Fibroblast of skin of left biceps (primary cell): Measurements from ENCODE around the gene HDAC4.

ENCODE experiments used
- DNase-seq, 2 experiments: peaks; one replicate each; pipeline ENCODE4 v3.0.0-alpha.2; 2013; ENCODE audit warnings: low read depth in 2 of 2

The HDAC4 gene

DNA sequence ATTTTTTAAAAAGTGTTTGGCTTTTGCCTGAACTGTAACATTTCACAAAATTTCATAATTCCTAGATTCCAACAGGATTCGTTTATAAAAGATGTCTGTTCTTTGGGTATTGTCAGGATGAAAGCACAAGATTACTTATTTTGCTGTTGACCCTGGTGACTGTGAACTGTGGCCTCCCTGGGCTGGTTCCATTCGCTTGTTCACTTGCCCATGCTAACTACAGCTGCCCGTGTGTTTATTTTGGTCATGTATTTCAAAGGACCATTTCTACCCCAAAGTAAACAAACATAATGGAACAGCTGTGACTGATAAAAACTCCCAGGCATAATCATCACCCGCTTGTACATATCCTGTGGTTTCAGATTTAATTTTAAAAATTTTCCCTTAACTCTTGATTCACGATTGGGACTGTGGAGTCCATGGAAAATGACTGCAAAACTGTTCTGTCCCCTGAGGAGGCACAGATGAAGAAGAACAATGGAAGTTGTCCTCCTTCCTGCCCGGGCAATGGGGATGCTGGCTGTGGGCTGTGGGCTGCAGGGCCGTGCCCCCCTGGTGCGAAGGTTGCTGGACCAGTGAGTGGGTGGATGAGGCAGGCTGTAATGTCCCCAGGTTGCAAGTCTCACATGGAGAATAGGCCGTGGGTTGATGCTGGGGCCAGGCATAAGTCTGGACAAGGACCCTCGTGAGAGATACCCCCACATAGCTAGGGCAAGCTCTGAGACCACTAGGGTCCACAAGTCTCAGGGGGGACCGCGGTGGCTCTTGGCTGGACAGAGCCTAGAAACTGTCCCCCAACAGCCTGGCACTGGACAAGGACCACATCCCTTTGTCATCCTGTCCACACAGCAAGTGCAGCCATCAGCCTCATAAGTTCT is 28.9 kb upstream of the HDAC4 start:
- no peak for DNase-seq

DNA sequence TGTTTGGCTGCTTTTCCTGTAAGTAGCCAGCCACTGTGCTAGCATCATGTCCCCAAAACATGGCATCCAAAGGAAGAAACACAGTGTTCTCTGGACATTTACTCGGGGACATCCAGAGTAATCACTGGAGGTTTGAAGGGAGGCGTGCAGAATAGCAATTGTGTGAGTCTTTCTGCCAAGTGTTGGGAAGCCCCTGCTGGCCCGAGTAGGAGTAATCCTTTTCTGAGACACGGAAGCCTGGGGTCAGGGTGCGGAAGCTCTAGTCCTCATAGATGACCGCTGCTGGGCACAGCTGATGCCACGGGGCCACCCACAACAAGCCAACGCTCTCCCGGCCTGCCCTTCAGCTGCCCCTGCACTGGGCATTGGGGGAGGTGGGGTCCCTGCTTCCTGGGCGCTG is 24.8 kb upstream of the HDAC4 start:
- no peak for DNase-seq

GRCh38 chr2:239424337-239425045 is 23.7 kb upstream of the HDAC4 start:
- DNase-seq = no peak

GRCh38 chr2:239423551-239423950 is 22.7 kb upstream of the HDAC4 start:
- no peak for DNase-seq

DNA sequence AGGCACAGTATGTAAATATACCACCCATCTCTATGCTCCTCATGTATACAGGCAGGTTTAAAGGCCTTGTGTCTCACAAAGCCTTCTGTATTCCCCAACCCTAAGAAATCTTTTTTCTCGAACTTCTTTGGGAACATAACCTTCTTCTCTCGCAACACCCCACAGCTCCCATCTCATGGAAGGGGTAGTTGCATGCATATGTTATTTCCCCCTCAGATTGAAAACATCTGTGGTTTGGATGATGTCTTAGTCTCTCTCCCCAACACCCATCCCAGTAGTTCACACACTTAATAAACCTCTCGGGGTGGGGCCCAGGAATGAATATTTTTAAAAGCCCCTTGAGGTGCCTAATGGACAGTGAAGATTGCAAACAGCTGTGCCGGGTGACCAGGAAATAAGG is 21.0 kb upstream of the HDAC4 start:
- DNase-seq = no peak

DNA sequence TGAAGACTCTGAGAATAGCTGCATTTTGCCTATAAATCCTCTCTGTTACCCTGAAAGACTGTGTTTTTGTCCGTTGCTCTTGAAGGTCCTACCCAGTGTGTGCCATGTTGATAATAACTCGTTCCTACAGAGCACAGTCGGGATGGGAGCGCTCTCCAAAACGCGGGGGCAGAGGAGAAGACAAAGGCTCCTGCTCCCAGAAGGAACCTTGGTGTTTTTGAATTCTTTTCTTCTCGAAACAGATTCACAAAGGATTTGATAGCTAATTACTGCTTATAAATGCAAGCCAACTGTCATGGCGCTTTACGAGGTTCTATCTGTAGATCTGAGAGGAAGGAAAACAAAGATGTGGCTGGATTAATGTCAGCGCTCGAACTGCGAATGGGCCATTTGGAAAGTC is 19.3 kb upstream of the HDAC4 start:
- no peak for DNase-seq

- DNase-seq = no peak
Measured at GRCh38 chr2:239418918-239419317, 18.1 kb upstream of the HDAC4 start.

- DNase-seq = no peak
Measured at GRCh38 chr2:239412905-239413603, 12.2 kb upstream of the HDAC4 start.

GRCh38 chr2:239411549-239412319 is 10.9 kb upstream of the HDAC4 start:
- no peak for DNase-seq

- no peak for DNase-seq
Measured at GRCh38 chr2:239411117-239411516, 10.3 kb upstream of the HDAC4 start.

GRCh38 chr2:239409976-239410375 is 9.2 kb upstream of the HDAC4 start:
- no peak for DNase-seq

- DNase-seq = no peak
Measured at GRCh38 chr2:239407112-239407511, 6.3 kb upstream of the HDAC4 start.

DNA sequence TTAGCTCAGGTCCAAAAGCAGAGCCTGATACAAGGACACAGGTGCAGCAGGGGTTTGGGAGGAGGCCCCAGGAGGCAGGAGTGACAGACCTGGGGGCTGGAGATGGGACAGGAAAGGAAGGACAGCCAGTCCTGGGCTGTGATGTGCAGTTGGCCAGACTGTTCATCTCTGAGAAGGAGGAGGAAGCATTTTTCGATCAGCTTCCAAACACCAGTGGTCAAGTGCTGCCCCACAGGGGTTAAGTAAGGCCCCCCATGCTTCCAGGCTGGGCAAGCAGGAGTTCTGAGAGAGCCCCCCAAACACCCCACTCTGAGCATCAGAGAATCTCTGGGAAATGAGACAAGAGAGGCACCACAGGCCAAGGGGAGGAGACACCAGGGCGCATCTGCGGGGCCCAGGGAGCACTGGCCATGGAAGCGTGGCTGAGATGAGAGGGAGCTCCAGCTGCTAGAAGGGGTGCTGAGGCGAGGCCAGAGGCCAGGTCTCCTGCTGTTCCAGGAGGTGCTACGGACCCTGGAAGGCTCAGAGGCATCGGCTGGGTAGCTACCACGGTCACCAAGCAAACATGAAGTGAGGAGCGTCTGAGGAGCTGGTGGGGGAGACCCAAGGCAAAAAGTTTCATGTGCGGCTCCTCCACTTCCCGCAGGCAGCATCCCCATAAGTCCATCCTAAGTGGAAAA is 5.6 kb upstream of the HDAC4 start:
- no peak for DNase-seq

DNA sequence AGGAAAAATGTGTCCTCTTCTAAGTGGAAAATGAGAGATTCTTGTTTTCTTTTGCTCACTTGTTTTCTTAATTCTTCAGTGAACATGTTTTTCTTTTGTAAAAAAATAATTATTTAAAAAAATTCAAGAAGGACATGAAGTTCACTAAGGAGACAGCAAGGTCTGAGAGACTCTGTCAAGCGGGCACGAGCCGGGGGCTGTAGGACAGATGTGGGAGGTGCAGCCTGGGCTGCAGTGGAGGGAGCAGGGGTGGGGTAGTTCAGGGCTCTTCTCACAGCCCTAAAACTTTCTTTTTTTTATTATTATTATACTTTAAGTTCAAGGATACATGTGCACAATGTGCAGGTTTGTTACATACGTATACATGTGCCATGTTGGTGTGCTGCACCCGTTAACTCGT is 4.3 kb upstream of the HDAC4 start:
- DNase-seq = no peak

GRCh38 chr2:239402666-239403065 is 1.8 kb upstream of the HDAC4 start:
- DNase-seq = no peak

DNA sequence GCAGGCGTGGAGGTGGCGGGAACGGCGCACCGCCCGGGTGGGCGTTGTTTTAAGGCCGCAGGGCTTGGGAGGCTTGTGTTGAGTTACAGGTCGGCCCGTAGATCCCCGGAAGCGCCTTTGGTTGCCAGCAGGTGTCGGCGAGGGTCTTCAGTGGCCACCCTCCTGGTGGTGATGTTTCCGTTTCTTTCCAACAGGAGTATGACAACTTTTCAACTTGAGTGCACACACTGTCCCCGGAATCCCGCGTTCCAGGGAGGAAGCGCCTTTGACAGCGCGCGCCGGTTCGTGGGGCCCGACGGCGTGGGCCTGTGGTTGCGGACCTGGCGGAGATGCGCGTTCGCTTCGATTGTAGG is 1.0 kb upstream of the HDAC4 start:
- DNase-seq = peak in 1 of 2 experiments; percentile 8

GRCh38 chr2:239401067-239401880 is 454 bp upstream of the HDAC4 start:
- peak; percentile 98 for DNase-seq

GRCh38 chr2:239399921-239400595 is 762 bp downstream of the HDAC4 start:
- DNase-seq = no peak

GRCh38 chr2:239399433-239399920 is 1.3 kb downstream of the HDAC4 start:
- DNase-seq = no peak

GRCh38 chr2:239398521-239398921 is 2.3 kb downstream of the HDAC4 start:
- DNase-seq = no peak
